ENCODE results near the gene RASIP1. TPM values are rescaled to one million over a fixed set of nuclear protein-coding genes. Genes with fewer than 3 reads are reported as not detected.

The RASIP1 gene
- total and polyA plus RNA-seq, 2 donors (not counting 1 experiment from before 2014, with no cell fraction given) = 0.20 TPM; not detected in 1

GRCh38 chr19:48751845-48752495 lies 11.6 kb upstream of the RASIP1 start:
- peak overlapping the region; percentile 52 for H3K9ac ChIP-seq (ENCODE audit: low read length)
- Mint-ChIP-seq H3K4me3 (peak overlapping the region; percentile 78), H3K9me3 (ENCODE audit: insufficient read depth) (no peaks in the 10 kb centered on the region), H3K27me3 (peaks cover 37% of the 10 kb centered on the region), H3K4me1 (peaks cover 20% of the 10 kb centered on the region), H3K27ac (no peak overlapping the region)
- CTCF ChIA-PET = interaction anchor here (0.6 to 0.7 kb wide), 3 partner anchors 9 to 75 kb away, joined by 3 to 4 read pairs (median 3); no protein-coding TSS in a partner anchor
- no peaks in the 10 kb centered on the region for H4K20me1 ChIP-seq (ENCODE audit: control insufficient read depth, insufficient read depth, low read length, poor library complexity, severe bottlenecking)
- intact Hi-C loops (cut with micrococcal nuclease) = no loop called here
- peaks cover 0 to 75% (median 23%) of the 10 kb centered on the region in 4 experiments for H3K27me3 ChIP-seq (replicated peaks in 1 of 4; ENCODE audit: control extremely low read depth in 1 of 4, control insufficient read depth in 3 of 4, insufficient read depth in 4 of 4, low read length in 3 of 4)
- peak overlapping the region; percentile 58 for H2AFZ ChIP-seq (ENCODE audit: insufficient read depth, low read depth, low read length, poor library complexity, severe bottlenecking)
- H3K9me3 ChIP-seq (ENCODE audit: control extremely low read depth in 1 of 3, control insufficient read depth in 2 of 3, insufficient read depth in 1 of 3, low read length in 2 of 3) = peaks cover 0 to 16% (median 0%) of the 10 kb centered on the region in 3 donors
- no peaks in the 10 kb centered on the region for H3K79me2 ChIP-seq (ENCODE audit: control insufficient read depth, insufficient read depth, low read length)
- TF ChIP-seq, protein P1, sequence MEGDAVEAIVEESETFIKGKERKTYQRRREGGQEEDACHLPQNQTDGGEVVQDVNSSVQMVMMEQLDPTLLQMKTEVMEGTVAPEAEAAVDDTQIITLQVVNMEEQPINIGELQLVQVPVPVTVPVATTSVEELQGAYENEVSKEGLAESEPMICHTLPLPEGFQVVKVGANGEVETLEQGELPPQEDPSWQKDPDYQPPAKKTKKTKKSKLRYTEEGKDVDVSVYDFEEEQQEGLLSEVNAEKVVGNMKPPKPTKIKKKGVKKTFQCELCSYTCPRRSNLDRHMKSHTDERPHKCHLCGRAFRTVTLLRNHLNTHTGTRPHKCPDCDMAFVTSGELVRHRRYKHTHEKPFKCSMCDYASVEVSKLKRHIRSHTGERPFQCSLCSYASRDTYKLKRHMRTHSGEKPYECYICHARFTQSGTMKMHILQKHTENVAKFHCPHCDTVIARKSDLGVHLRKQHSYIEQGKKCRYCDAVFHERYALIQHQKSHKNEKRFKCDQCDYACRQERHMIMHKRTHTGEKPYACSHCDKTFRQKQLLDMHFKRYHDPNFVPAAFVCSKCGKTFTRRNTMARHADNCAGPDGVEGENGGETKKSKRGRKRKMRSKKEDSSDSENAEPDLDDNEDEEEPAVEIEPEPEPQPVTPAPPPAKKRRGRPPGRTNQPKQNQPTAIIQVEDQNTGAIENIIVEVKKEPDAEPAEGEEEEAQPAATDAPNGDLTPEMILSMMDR (IDR thresholded peaks at IDR 0.05) = no peak
- no peak for TF ChIP-seq EZH2 (IDR thresholded peaks at IDR 0.05; ENCODE audit: borderline replicate concordance, insufficient read depth, low read depth, low read length, poor library complexity, severe bottlenecking)
- no peak for ATAC-seq (ENCODE audit: low read depth)
- WGBS (ENCODE audit: insufficient coverage) = 25% methylated on average over 17 of the region's 20 CpGs
- peak; percentile 42 for DNase-seq
- POLR2A ChIA-PET = no interaction called here
- no peak overlapping the region for H3K27ac ChIP-seq (ENCODE audit: low read length in 2 of 2)
- peaks cover 19 to 20% of the 10 kb centered on the region in 2 donors for H3K4me1 ChIP-seq (ENCODE audit: control insufficient read depth in 2 of 2, insufficient read depth in 2 of 2, low read length in 2 of 2)
- peak overlapping the region in 3 of 5 experiments; percentile 36 to 52 (median 44) for H3K4me3 ChIP-seq (ENCODE audit: control extremely low read depth in 1 of 5, extremely low read depth in 1 of 5, insufficient read depth in 1 of 5, low read depth in 2 of 5, low read length in 4 of 5)
- no peaks in the 10 kb centered on the region for H3K36me3 ChIP-seq (replicated peaks in 1 of 2; ENCODE audit: control extremely low read depth in 1 of 2, control insufficient read depth in 1 of 2, extremely low read depth in 1 of 2, insufficient read depth in 2 of 2, low read length in 1 of 2)
- peak overlapping the region; percentile 89 for H3K4me2 ChIP-seq (replicated peaks; ENCODE audit: low read depth, low read length, poor library complexity, severe bottlenecking)
